CD4-positive, alpha-beta T cell treated with Interleukin-10 for 1 hour (primary cell): ENCODE results near the gene MAP3K8.
A peak's percentile ranks its signal among the peaks of the same experiment; 100 is the strongest.

Experiments
- DNase-seq: peaks from one replicate; pipeline ENCODE4 v3.0.0-alpha.2; 2020

MAP3K8 gene

DNA sequence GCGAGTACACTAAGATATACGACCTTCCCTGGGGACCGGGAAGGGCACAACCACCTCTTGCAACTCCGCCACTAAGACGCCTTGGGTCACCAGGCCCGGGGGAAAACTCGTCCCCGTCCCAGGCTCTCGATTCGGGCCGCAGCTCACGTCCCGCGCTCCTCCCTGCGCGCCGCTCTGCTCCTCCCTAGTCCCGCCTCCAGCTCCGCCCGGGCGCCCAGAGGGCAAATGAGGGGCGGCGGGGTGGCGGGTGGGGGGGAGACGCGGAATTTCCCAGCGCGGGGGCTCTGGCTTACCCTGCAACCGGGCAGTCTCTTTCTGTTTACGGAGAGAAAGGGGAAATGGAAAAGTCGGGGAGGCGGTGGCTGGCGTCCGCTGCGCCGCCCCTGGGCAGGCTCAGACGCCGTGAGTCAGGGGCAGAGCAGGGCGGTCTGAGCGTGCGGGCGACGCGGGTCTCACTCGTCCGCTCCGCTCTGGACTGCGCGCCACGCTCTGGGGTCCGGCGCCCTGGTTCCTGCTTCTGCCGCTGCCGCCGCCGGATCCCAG, at the start of gene MAP3K8:
Gene MAP3K8 (plus strand): TSS at position 455 of the 543 bp plus-strand sequence. CDS start 4,755 bp downstream, outside the sequence.
- DNase-seq, result peak; percentile 90

- DNase-seq, result no peak
Measured at GRCh38 chr10:30384701-30385201, 49.2 kb upstream of the MAP3K8 start.

GRCh38 chr10:30386801-30387588, 47.0 kb upstream of the MAP3K8 start:
- no peak for DNase-seq

DNA sequence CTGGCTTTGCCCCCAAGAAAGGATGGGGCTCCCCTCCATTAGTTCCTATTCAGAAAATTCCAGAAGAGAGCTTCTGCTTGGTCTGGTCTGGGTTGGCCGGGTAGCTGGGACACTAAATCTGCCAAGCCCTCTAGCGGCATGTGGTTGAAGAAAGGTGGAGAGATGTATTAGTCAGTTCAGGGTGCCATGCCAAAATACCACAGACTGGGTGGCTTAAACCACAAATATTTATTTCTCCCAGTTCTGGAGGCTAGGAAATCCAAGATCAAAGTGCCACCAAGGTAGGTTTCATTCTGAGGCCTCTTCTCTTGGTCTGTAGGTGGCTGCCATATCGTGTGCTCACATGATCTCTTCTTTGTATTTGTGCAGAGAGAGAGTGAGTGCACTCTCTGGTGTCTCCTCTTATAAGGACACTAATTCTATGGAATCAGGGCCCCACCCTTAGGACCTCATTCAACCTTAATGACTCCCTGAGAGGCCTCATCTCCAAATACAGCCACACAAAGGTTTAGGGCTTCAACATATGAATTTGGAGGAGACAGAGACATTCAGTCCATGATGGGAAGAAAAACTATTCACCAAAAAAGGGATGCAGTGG, 46.2 kb upstream of the MAP3K8 start:
- DNase-seq, result no peak

DNA sequence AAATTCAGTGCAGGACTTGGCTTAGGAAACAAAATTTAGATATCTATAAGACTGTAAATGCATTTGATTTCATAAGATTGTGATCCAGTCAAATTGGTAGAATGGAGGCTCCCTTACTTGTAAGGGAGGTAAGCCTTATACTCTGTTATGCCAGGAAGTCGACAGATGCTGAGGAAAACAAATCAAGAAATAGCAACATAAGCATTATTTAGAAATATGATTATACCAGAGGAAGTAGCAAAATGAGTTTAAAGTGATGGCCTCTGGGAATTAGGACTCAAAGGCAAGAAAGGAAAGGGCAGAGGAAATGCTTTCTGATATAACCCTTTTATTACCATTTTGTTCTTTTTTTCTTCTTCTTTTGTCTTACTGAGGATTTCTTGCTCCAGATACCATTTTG, 44.4 kb upstream of the MAP3K8 start:
- DNase-seq, result no peak

DNA sequence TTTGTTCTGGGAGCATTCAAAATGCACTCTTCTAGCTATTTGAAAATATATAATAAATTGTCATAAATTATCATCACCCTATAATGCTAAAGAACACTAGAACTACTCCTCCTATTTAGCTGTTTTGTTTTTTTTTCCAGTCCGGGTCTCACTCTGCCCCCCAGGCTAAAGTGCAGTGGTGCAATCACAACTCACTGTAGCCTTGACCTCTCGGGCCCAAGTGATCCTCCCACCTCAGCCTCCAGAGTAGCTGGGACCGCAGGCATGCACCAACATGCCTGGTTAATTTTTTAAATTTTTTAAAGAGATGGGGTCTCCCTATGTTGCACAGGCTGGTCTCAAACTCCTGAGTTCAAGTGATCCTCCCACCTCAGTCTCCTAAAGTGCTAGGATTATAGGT, 43.8 kb upstream of the MAP3K8 start:
- no peak for DNase-seq

GRCh38 chr10:30391266-30391665, 42.7 kb upstream of the MAP3K8 start:
- DNase-seq, result no peak

DNA sequence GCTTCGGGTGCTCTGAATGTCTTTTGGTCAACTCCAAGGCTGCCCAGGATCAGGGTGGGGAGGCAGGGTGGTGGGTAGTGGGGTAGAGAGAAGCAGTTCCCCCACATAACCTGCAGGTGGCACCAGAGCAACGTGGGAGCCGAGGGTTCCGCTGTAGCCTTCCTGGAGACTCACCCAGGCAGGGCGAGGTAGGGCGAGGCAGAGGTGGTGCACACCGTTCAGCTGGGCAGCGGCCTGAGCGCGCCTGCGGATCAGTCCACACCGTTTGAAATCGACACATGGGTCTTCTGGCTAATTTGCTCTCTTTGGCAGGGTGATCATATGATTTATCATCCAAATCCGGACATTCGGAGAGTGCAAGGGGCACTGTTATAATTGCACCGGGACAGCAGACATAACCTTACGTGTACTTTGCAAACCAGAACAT, 41.4 kb upstream of the MAP3K8 start:
- DNase-seq, result peak; percentile 73

GRCh38 chr10:30396293-30396692, 37.7 kb upstream of the MAP3K8 start:
- no peak for DNase-seq

DNA sequence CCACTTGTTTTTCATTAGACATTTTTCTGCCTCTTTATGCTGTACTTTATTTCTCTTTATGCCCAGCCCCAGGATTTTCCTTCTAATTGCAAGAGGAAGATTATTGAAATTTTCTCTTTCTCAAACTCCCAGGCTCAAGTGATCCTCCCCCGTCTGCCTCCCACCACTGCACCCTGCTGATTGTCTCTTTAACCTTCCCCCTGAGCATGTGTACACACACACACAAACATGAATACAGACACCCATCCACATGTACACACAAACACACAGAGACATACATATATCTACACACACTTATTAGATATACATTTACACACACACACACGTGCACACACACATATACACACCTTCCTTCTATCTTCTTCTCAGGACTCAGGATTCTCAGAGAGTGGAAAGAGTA, 37.3 kb upstream of the MAP3K8 start:
- DNase-seq, result no peak

- peak; percentile 23 for DNase-seq
Measured at GRCh38 chr10:30398193-30398592, 35.8 kb upstream of the MAP3K8 start.

- no peak for DNase-seq
Measured at GRCh38 chr10:30398788-30399187, 35.2 kb upstream of the MAP3K8 start.

DNA sequence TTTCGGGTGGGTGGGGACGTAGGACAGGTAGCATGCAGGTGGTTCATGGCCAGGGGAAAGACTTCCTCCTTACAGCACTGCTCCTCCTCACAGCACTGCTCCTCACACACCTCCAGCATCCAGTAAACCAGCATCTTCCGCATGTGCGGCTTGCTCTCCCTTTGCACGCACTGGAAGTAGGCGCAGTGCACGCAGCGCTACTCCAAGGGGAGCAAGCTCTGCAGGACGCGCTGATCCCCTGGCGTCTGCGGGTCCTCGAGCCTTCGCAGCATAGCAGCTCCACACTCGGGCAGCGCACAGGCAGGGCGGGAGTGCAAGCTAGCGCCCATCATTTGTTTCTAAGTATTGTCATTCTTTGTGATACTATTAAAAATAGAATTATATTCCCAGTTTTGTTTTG, 30.5 kb upstream of the MAP3K8 start:
- DNase-seq, result no peak

GRCh38 chr10:30404540-30404939, 29.4 kb upstream of the MAP3K8 start:
- DNase-seq, result no peak

GRCh38 chr10:30411263-30411662, 22.7 kb upstream of the MAP3K8 start:
- no peak for DNase-seq

- no peak for DNase-seq
Measured at GRCh38 chr10:30412901-30413300, 21.1 kb upstream of the MAP3K8 start.

- peak; percentile 71 for DNase-seq
Measured at GRCh38 chr10:30413996-30414576, 19.9 kb upstream of the MAP3K8 start.

DNA sequence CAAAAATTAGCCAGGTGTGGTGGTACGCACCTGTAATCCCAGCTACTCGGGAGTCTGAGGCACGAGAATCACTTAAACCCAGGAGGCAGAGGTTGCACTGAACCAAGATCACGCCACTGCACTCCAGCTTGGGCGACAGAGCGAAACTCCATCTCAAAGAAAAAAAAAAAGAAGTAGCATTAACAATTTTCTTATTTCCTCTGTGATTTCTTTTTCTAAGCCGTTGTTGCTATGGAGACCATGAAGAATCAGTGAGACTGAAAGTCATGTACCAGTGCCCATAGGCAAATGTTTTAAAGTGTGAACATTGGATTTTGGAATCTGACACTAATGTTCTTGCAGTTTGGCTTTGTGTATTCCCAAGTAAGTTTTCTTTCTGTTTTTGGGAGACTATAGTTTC, 18.4 kb upstream of the MAP3K8 start:
- DNase-seq, result no peak

- no peak for DNase-seq
Measured at GRCh38 chr10:30417301-30417700, 16.7 kb upstream of the MAP3K8 start.

DNA sequence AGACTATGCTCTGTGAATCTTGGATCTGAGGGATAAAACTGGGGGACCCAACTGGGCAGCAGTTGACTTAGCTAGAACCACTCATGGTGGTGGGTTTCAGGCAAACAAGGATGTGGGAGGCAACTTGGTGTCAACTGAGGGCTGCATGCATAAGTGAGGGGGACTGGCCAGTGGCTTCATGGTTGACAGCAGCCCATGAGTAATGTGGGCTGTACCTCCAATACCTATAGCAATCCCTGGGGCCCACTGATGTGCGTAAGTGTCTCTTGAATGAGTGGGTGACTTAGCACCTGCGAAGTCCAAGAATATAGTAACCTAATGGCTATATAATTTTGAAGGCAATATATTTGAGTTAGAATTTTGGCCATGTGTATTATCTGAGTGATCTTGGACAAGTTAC, 13.7 kb upstream of the MAP3K8 start:
- DNase-seq, result no peak

GRCh38 chr10:30420766-30421165, 13.2 kb upstream of the MAP3K8 start:
- no peak for DNase-seq

- no peak for DNase-seq
Measured at GRCh38 chr10:30422151-30422695, 11.8 kb upstream of the MAP3K8 start.

DNA sequence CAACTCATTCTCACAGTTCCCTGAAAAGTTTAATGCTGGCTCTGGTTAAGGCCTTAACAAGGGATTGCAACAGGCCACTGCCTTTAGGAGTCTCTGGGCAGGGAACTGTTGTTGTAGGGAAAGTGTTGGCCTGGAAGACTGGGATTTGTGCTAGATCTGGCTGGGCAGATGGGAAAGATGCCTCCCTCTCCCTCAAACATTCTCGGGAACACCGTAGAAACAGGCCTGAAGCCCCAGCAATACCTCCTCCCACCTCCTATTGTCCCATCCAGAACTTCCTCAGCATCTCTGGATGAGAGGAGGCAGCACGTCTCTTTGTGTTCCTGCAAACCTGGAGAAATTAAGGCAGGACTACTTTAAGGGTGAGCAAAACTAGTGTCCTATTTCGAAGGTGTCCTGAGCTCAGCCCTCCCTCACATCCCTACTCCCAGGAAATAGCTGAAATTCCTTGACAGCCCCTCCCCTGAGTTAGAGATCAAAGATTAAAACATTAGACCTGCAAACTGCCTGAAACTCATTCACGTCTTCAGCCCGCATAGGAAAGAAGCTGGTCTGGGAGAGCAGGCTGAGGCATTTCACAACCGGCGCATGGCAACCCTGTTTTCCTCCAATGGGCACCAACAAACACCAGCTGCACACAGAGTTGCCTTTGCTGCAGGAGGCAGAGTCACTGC, 10.9 kb upstream of the MAP3K8 start:
- DNase-seq, result no peak
